ENCODE results near the gene RNASE9.

RNASE9 gene

DNA sequence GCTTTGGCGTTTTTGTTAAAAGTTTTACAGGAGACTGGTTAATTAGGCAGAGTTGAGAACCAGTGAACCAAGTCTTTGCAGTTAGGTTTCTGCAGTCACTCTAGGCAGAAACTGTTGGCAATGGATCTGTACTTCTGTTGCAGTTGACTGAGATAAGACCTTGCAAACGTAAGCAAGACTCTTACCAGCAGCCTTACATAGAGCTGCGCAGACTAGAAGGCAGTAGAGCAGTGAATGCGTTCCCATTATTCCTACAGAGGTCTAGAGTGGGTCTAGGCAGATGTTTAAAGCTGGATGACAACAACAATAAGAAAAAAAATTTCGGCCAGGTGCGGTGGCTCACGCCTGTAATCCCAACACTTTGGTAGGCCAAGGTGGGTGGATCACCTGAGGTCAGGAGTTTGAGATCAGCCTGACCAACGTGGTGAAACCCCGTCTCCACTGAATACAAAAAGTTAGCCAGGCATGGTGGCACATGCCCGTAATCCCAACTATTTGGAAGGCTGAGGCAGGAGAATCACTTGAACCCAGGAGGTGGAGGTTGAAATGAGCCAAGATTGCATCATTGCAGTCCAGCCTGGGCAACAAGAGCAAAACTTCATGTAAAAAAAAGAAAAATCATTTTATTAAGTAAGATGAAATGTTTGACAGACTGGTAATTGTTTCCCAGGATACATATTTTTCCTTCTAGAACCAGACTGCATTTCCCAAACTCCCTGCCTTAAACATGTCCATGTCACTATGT, 12.3 kb downstream of the RNASE9 start:
- TF ChIP-seq, protein P1, sequence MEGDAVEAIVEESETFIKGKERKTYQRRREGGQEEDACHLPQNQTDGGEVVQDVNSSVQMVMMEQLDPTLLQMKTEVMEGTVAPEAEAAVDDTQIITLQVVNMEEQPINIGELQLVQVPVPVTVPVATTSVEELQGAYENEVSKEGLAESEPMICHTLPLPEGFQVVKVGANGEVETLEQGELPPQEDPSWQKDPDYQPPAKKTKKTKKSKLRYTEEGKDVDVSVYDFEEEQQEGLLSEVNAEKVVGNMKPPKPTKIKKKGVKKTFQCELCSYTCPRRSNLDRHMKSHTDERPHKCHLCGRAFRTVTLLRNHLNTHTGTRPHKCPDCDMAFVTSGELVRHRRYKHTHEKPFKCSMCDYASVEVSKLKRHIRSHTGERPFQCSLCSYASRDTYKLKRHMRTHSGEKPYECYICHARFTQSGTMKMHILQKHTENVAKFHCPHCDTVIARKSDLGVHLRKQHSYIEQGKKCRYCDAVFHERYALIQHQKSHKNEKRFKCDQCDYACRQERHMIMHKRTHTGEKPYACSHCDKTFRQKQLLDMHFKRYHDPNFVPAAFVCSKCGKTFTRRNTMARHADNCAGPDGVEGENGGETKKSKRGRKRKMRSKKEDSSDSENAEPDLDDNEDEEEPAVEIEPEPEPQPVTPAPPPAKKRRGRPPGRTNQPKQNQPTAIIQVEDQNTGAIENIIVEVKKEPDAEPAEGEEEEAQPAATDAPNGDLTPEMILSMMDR (conservative IDR thresholded peaks at IDR 0.05; ENCODE audit: low read depth, low read length): no peak
- no peak overlapping the region for H3K4me3 ChIP-seq (ENCODE audit: low read depth, low read length)
- no peak for DNase-seq (ENCODE audit: low read depth)

DNA sequence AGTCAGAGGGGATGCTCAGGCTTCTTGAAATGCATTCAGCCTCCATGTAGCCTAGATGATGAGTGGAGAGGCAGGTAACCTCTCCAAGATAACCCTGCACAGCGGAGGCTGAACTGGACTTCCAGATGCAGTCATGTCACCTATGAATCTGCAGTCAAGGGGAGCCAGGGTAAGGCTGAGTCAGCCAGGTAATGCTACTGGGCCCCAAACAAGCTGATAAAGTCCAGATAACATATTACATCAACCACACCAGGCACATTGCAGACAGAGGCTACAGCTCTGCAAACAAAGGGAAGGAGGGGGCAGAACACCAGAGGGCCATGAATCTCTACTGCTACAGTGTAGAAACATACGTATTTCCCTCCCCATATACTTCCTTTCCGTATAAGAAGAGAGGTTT, 14.0 kb downstream of the RNASE9 start:
- TF ChIP-seq, protein P1 (conservative IDR thresholded peaks at IDR 0.05; ENCODE audit: low read depth, low read length): no peak
- no peak for DNase-seq (ENCODE audit: low read depth)
- no peak overlapping the region for H3K4me3 ChIP-seq (ENCODE audit: low read depth, low read length)

DNA sequence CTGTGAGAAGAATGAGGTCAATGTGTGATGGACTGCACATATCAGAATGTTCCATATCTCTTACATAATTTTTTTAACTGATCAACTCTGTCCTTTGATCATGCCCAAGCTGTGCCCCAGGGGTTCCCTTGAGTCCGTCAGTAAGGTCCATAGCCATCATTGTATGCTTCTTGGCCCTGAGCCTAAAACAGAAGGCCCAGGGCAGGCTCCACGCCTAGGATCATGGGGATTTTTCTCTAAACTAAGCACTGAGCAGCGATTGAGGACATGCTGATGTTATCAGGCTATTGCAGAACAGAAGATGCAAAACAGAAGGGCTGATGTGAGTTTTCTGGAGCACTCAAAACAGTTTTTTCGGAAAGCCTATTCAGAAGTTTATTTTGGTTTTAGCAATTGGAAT, 20.9 kb downstream of the RNASE9 start:
- TF ChIP-seq, protein P1 (conservative IDR thresholded peaks at IDR 0.05; ENCODE audit: low read depth, low read length): no peak
- no peak for DNase-seq (ENCODE audit: low read depth)
- H3K4me3 ChIP-seq (ENCODE audit: low read depth, low read length): no peak overlapping the region

DNA sequence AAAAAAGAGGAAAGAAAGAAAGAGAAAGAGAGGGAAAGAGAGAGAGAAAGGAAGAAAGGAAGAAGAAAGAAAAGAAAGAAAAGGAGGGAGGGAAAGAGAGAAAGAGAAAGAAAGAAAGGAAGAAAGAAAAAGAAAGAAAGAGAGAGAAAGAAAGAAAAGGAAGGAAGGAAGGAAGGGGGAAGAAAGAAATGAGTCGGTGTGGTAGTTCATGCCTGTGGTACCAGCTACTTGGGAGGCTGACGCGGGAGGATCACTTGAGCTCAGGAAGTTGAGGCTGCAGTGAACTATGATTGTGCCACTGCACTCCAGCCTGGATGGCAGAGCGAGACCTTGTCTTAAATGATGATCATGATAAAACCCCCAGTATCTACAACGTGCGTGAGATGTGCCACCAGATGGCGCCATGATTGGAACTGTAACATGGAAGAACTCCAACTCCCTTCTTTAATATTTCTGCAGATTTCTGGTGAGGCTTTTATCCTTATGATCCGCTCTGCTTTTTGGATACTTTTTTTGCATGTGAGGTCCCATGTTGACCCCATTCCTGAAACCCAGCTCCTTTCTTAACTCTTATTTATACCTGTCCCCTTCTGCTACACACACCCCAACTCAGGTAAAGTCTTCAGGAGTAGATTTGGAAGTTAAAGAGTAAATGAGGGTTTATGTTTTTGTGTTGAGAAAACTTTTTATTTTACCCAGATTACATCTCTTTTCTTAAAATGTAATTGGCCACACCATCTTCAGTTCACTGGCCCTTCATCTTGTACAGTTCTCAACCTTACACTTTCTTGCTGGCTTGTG, 29.9 kb downstream of the RNASE9 start:
- TF ChIP-seq, protein P1 (conservative IDR thresholded peaks at IDR 0.05; ENCODE audit: low read depth, low read length): peak; percentile 84
- no peak overlapping the region for H3K4me3 ChIP-seq (ENCODE audit: low read depth, low read length)
- peak; percentile 88 for DNase-seq (ENCODE audit: low read depth)

DNA sequence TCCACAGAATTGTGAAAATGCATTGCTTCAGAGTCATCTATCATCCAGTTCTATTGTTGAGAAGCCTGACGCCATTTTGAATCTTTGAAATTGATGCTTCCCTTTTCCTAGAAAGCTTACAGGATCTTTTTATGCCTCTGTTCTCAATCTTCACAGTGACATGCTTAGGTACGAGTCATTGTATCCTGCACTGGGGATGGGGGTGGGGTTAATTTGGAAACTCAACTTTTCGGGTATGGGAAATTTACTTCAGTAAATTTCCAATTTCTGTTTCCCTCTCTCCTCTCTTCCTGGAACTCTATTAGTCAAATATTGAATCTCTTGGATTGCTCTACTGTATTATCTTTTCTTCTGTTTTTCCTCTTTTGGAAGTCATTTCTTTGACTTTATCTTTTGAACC, 31.0 kb downstream of the RNASE9 start:
- H3K4me3 ChIP-seq (ENCODE audit: low read depth, low read length): no peak overlapping the region
- TF ChIP-seq, protein P1 (conservative IDR thresholded peaks at IDR 0.05; ENCODE audit: low read depth, low read length): no peak
- no peak for DNase-seq (ENCODE audit: low read depth)

DNA sequence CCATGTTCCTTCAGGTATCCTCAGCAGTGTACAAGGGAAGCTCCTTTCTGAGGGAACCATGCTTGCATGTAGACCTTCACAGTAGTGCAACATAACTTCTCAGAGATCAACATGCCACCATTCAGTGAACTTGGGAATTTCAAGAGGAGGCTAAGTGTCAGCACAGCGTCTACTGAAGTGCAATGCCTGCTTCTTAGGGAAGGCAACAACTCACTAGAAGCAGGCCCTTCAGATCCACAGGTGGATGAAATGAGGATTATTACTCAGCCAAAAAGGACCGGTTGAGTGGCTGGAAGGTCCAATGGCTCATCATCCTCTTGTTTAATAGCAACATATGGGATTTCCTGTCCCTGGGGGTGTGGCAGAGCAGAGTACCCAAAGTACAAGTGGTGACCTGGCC, 36.8 kb downstream of the RNASE9 start:
- TF ChIP-seq, protein P1 (conservative IDR thresholded peaks at IDR 0.05; ENCODE audit: low read depth, low read length): no peak
- DNase-seq (ENCODE audit: low read depth): no peak
- no peak overlapping the region for H3K4me3 ChIP-seq (ENCODE audit: low read depth, low read length)
